Heart left ventricle (tissue), 16 donors: ENCODE results near the gene C11orf21. TPM values are rescaled to one million over a fixed set of nuclear protein-coding genes. Genes with fewer than 3 reads are reported as not detected.
A peak's percentile ranks its signal among the peaks of the same experiment; 100 is the strongest.

Experiments used
- ATAC-seq, 4 donors: fragments of 200-7000 bp; cut with Tn5 transposase; one replicate each; pipeline ENCODE4 v1.9.1; 2020 to 2022; ENCODE audit warnings: moderate library complexity in 4 of 4, mild to moderate bottlenecking in 3 of 4, moderate number of reproducible peaks in 1 of 4
- DNase-seq, 5 donors: peaks; one replicate each; pipeline ENCODE4 v3.0.0-alpha.2; 2020
- H3K27ac ChIP-seq, 12 donors: fragments of 200-600 bp; sonication (generic) in 4 of 12; one replicate each; pipeline versions ENCODE4 v1.5.0 to v1.8.0; 2016 to 2022; ENCODE audit warnings: mild to moderate bottlenecking in 2 of 12
- H3K27me3 ChIP-seq, 9 donors: fragments of 200-600 bp; sonication (generic) in 2 of 9; one replicate each; pipeline versions ENCODE4 v1.5.1 to v1.8.0; 2016 to 2022; ENCODE audit warnings: mild to moderate bottlenecking in 3 of 9
- H3K36me3 ChIP-seq, 9 donors: fragments of 200-600 bp; sonication (generic) in 2 of 9; one replicate each; pipeline versions ENCODE4 v1.5.0 to v1.8.0; 2018 to 2022; ENCODE audit warnings: mild to moderate bottlenecking in 2 of 9
- H3K4me1 ChIP-seq, 12 donors: fragments of 200-600 bp; sonication (generic) in 4 of 12; one replicate each; pipeline versions ENCODE4 v1.5.0 to v1.8.0; 2016 to 2022; ENCODE audit warnings: mild to moderate bottlenecking in 3 of 12
- H3K4me3 ChIP-seq, 12 donors: fragments of 200-600 bp; sonication (generic) in 4 of 12; one replicate each; pipeline versions ENCODE4 v1.5.0 to v1.8.0; 2017 to 2022; ENCODE audit warnings: mild to moderate bottlenecking in 9 of 12, moderate library complexity in 4 of 12
- H3K9me3 ChIP-seq, 12 donors: fragments of 200-600 bp; sonication (generic) in 4 of 12; one replicate each; pipeline versions ENCODE4 v1.5.0 to v1.8.0; 2016 to 2022; ENCODE audit warnings: mild to moderate bottlenecking in 1 of 12
- POLR2A ChIP-seq, 2 donors: fragments of 450-650 bp; IDR thresholded peaks; one replicate each; pipeline ENCODE4 v1.6.1; 2017; ENCODE audit warnings: antibody characterized with exemption in 2 of 2, mild to moderate bottlenecking in 2 of 2, moderate library complexity in 2 of 2
- WGBS, 4 donors: extraction: QIAGEN DNeasy Blood & Tissue Kit in 2 of 4; methylation state at CpG; one replicate each; pipeline versions ENCODE4 v1.1.5 to v1.1.7; 2013 to 2018; 5-methylcytosine and 5-hydroxymethylcytosine counted together
- intact Hi-C, 10 donors: fragments of 100-400 bp; cut with DNase I; formaldehyde crosslinking; loops; one replicate each; pipeline versions ENCODE4 v1.11.1 to v1.14.2; 2022
- polyA plus RNA-seq, 2 donors: library from polyadenylated mRNA; stranded (reverse); fragments of 200-250 nt; gene quantifications; one replicate each; pipeline ENCODE4 v1.2.3, GENCODE V29; 2013
- total RNA-seq, 9 donors: library from RNA; depleted of rRNA in 2 of 9; stranded (reverse); fragments of >200 nt in 2 of 9; fragmentation: NEBNext Ultra II Directional in 3 of 9; extraction: Animal tissue kit (Norgen Biotek cat#: 25700) in 3 of 9; gene quantifications; one replicate each; pipeline versions ENCODE4 v1.1.0 to v1.2.4, GENCODE V29; 2016 to 2023
- TF ChIP-seq, protein P1 (sequence below), 12 donors: fragments of 200-600 bp; sonication (generic) in 4 of 12; IDR thresholded peaks; one replicate each; pipeline versions ENCODE4 v1.5.0 to v1.8.0; 2018 to 2022; ENCODE audit warnings: antibody characterized with exemption in 12 of 12, mild to moderate bottlenecking in 5 of 12
- donor health status: ischemic (EF 13 %, LVEDD 7.1; RV severe dilation, severe dysfunction).
- donor health status: healthy with polysubstance abuse.
- donor health status: DM: no; HTN: yes; CAD: no.
- donor health status: DM: no; HTN: no; CAD: no.
- donor health status: ischemic (EF 25% LVEDD 6.9; RV normal size, moderate dysfunction).
- donor health status: ischemic (EF 25% LVEDD 5.7; RV mildly dilated, moderate dysfunction).
- donor health status: healthy.
- donor health status: DM: yes; HTN: yes; CAD: no.
- donor health status: ischemic (EF 35%, LVEDD 5.7; RV mildly dilated, moderate dysfunction).
- donor health status: nonischemic (EF 11% LVEDD 7.7; RV severe dilation, severe dysfunction).
- donor health status: DM: yes; HTN: yes; CAD: no.
- donor health status: PGD.
- donor health status: ischemic (EF 29% LVEDD 5.4; RV normal size, mild dysfunction).
- donor health status: nonischemic (EF 23%, LVEDD 6.1; RV moderate dilation, normal function).

The C11orf21 gene
- total and polyA plus RNA-seq, 11 donors = 4.8 to 41.2 (median 29.9) TPM

DNA sequence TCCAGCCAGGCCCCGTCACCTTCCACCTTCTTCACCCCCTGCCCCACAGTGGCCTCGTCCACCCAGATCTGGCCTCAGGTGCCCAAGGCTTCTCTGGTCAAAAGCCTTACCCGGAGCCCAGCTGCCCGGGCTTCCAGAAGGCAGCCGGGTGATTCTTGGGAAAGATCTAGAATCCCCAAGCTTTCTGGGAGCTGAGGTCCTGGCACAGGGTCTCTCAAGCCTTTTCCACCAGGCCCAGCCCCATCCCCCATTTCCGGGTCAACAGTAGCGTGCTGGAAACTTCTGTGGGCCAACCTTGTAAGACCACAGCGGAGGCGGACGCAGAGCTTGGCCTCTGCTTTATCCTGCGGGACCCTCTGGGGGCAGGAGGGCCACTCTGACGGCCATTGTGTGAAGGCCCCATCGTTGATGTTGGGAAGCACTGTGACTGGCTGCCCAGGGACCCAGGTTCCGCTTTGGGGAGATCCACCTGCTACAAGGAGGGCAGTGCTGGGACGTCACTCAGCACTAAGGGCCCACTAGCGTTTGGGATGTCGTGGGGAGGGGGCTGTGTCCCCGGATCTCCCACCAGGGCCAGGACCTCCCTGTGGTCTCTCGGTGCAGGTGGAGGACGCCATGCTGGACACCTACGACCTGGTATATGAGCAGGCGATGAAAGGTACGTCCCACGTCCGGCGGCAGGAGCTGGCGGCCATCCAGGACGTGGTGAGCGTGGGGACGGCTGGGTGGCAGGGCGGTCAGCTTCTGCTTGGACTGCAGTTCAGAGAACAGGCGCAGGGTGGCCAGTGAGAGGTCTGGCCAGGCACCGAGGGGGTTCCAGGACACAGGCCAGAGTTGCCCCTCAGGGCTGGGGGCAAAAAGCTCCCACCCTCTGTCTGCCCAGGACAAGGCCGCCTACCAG, 11.6 kb upstream of the C11orf21 start:
- Histone ChIP-seq H3K4me3 (no peak overlapping the region), H3K27ac (peak overlapping the region in 10 of 12 donors; percentile 6 to 90 (median 86)), H3K36me3 (no peaks in the 10 kb centered on the region), H3K4me1 (peaks cover 0 to 41% (median 26%) of the 10 kb centered on the region in 12 donors), H3K27me3 (no peaks in the 10 kb centered on the region), H3K9me3 (peaks cover 0 to 9% (median 0%) of the 10 kb centered on the region in 12 donors)
- WGBS, 4 donors = 74 to 79% (median 79%) methylated on average over 26 to 34 of the region's 34 CpGs
- intact Hi-C loops = loop anchor here in 4 of 10 donors (2.0 to 5.0 kb wide), 4 partner anchors 62 to 574 kb away; partner anchors contain the start of genes CD81 (in 2 of the 4) and CDKN1C (in 1 of the 4)
- peak in 4 of 5 donors; percentile 40 to 72 (median 64) for DNase-seq
- TF ChIP-seq POLR2A (IDR thresholded peaks at IDR 0.05) = no peak
- TF ChIP-seq, protein P1, sequence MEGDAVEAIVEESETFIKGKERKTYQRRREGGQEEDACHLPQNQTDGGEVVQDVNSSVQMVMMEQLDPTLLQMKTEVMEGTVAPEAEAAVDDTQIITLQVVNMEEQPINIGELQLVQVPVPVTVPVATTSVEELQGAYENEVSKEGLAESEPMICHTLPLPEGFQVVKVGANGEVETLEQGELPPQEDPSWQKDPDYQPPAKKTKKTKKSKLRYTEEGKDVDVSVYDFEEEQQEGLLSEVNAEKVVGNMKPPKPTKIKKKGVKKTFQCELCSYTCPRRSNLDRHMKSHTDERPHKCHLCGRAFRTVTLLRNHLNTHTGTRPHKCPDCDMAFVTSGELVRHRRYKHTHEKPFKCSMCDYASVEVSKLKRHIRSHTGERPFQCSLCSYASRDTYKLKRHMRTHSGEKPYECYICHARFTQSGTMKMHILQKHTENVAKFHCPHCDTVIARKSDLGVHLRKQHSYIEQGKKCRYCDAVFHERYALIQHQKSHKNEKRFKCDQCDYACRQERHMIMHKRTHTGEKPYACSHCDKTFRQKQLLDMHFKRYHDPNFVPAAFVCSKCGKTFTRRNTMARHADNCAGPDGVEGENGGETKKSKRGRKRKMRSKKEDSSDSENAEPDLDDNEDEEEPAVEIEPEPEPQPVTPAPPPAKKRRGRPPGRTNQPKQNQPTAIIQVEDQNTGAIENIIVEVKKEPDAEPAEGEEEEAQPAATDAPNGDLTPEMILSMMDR (IDR thresholded peaks at IDR 0.05) = peak in 9 of 12 donors; percentile 9 to 48 (median 25)
- peak in 3 of 4 donors; percentile 1 to 24 (median 9) for ATAC-seq

DNA sequence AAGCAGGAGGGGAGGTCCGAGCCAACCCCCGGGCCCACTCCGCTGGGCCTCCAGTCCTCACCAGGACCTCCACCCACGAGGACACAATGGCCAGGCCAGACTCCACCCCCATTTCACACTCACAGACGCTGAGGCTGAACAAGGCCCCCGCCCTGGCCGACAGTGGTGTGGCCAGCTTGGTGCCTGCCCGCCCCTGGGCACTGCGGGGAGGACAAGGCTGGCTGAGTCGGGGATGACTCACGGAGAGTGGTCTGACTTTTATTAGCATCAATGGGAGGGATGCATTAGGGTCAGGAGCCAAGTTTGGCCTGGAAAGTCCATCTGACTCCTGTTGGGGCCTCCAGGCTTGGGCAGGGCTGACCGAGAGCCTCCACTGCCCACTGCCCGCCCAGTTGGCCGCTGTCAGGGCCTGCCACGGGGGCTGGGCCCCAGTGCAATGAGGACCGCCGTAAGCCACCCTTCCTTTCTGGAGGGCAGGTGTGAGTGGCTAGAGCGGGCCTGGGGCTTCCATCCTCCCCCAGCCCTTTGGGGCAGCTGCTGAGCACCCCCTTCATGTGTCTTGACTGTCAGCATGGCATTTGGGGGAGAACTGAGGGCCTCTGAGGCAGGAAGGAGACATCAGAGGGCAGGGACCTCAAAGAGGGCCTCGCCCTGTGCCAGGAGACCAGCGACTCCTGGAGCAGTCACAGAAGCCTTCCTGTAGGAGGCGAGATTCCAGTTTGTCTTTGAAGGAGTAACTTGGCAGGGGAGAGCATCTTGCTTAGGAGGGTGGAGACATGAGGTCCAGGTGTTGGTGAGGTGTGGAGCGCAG, 10.7 kb upstream of the C11orf21 start:
- TF ChIP-seq, protein P1 (IDR thresholded peaks at IDR 0.05) = no peak
- TF ChIP-seq POLR2A (IDR thresholded peaks at IDR 0.05) = no peak
- Histone ChIP-seq H3K27me3 (no peaks in the 10 kb centered on the region), H3K4me1 (peaks cover 0 to 41% (median 26%) of the 10 kb centered on the region in 12 donors), H3K36me3 (no peaks in the 10 kb centered on the region), H3K9me3 (peaks cover 0 to 2% (median 0%) of the 10 kb centered on the region in 12 donors), H3K4me3 (no peak overlapping the region), H3K27ac (peak overlapping the region in 11 of 12 donors; percentile 20 to 90 (median 48))
- intact Hi-C loops = loop anchor here in 4 of 10 donors (2.0 to 5.0 kb wide), 4 partner anchors 62 to 575 kb away; partner anchors contain the start of genes CD81 (in 2 of the 4) and CDKN1C (in 1 of the 4)
- WGBS, 4 donors = 64 to 83% (median 72%) methylated on average over 15 to 22 of the region's 22 CpGs
- DNase-seq = peak in 3 of 5 donors; percentile 49 to 63 (median 59)
- peak in 2 of 4 donors; percentile 5 to 7 for ATAC-seq

DNA sequence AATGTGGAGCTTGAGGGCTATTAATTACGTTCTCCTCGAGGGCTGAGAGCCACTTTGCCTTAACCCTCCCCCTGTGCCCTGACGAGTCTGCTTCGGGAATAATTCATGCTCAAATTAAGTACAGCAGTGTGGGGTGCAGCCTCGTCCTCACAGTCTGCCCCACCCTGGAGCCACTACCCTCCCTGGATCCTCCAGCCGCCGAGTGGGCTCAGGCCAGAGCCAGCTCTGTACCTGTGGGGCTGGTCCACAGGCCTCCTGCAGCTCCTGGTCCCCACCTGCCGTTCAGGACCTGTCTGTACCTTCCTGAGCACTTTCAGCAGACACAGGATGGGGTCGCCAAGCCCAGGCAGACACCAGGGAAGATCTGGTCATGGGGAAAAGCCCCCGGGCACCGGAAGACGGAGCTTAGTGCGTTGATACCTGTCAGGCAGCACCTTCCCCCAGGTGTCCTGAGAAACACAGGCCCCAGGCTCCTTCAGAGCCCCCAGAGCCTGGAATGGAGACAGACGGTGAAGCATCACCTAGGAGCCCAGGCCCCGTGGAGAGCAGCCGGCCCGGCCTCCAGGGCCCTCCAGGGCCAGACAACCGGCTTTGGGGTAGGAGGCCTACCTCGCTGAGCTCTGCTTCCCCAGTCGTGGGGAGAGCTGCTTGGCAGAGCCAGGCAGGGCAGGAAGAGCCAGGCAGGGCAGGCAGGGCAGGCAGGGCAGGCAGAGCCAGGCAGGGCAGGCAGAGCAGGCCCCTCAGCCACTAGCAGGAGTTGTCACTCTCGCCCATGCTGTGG, 9.8 kb upstream of the C11orf21 start:
- peak overlapping the region in 8 of 12 donors; percentile 15 to 90 (median 40) for H3K27ac ChIP-seq
- peak in 2 of 5 donors; percentile 12 to 60 for DNase-seq
- intact Hi-C loops = loop anchor here in 4 of 10 donors (2.0 to 5.0 kb wide), 4 partner anchors 63 to 576 kb away; partner anchors contain the start of genes CD81 (in 2 of the 4) and CDKN1C (in 1 of the 4)

More for the DNA sequence above, 9.8 kb upstream of the C11orf21 start:
- ATAC-seq = no peak
- TF ChIP-seq, protein P1 (IDR thresholded peaks at IDR 0.05) = no peak
- TF ChIP-seq POLR2A (IDR thresholded peaks at IDR 0.05) = no peak
- Histone ChIP-seq H3K36me3 (no peaks in the 10 kb centered on the region), H3K9me3 (no peaks in the 10 kb centered on the region), H3K4me3 (no peak overlapping the region), H3K27me3 (no peaks in the 10 kb centered on the region), H3K4me1 (peaks cover 0 to 49% (median 31%) of the 10 kb centered on the region in 12 donors)
- WGBS, 4 donors = 81 to 83% (median 82%) methylated on average over 14 to 21 of the region's 21 CpGs
